HG03175 (cell line): ENCODE results near the gene NEO1.

Experiments
- ATAC-seq: cut with Tn5 transposase; IDR thresholded peaks from one replicate; pipeline ENCODE4 v1.9.1; 2021; ENCODE audit warnings: mild to moderate bottlenecking, moderate library complexity; ENCODE audit not compliant: unreplicated experiment

Gene NEO1

DNA sequence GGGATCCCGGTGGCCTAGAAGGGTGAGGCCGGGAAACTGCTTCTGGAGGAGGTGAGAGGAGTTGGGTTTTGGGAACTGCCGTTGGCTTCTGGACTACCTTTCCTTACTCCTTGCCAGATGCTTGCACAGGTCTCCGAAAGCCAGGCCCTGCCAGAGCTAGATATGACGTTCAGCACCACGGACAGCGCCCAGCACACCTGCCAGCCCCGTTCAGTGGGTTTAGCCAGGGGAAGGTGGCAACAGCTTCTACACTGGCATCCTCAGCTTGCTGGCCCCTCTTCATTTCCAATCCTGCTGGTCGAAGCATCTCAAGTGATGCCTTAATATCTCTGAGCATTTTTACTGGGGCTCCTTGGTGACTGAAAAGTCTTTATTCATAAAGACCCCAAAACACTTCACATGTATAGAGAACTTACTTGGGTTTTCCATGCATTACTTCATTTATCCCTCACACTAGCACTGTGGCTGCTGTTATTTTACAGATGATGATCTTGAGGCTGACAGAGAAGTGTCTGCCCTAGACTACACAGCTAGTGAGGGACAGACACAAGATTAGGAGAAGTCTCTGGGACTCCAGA, 294.6 kb downstream of the NEO1 start:
- no peak for ATAC-seq

DNA sequence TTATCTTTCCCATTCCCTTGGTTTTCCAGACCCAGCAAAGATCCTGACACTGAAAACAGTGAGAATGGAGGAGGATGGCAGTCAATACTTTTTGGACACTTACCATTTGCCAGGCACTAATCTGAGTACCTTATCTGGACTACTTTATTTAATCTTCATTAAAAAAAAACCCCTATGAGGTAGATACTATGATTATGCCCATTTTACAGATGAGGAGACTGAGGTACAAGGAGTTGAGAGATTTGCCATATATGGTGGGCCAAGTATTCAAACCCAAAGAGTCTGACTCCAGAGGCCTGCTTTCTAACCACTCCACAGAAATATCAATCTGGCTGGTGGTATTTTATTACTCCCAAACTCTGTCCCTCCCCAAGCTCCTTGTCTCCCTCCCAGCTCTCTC, 296.9 kb downstream of the NEO1 start:
- ATAC-seq, result no peak

DNA sequence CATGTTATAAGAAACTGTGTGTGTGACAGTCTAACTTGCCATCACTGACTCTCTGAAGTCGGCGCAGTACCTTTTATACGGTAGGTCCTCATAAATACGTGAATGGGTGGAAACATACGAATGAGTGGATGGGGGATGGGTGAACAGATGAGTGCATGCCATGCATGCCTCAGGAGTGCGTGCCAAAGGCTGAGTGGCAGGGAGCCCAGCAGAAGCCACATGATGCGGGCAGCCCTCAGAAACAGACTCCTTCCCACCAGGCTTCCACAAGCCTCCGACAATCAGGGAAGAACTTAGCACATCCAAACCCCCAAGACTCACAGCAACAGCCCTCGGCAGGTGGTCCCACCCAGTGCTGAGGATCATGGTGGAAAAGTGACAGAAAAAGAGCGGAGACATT, 299.8 kb downstream of the NEO1 start:
- no peak for ATAC-seq

DNA sequence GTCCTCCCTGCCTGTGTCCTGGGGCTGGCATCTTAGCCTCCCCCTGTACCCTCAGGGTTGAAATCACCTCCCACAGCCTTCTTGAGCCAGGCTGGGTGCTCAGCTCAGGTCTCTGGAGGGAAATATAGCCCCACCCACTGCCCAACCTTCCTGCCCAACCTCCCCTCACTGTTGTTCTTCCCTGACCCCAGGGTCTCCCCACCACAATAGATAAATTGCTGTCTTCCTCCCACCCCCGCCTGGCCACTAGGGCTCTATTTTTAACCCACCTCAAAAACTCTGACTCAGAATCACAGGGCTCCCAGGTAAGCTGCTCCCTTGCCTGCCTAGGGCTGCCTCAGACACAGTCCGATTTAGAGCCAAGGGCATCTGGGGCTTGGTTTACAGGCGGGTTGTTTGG, 301.5 kb downstream of the NEO1 start:
- ATAC-seq, result no peak

DNA sequence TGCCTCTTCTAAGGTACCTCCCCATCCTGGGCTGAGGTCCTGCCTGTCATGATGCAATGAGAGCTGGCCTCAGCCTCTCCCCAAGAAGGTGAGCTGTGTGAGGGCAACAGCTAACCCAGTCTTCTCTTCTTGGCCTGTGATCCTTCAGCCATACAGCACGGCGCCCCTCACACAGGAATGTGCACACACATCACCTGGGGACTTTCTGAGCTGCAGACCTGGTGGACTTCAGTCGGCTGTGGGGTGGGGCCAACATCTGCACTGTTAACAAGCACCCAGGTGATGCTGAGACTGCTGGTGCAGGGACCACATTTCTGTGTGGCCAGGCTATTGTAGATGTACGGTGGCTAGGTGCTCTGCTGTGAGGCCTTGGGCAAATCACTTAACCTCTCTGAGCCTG, 302.0 kb downstream of the NEO1 start:
- ATAC-seq, result no peak
